ENCODE data around the gene PPARGC1A. TPM values are rescaled to one million over a fixed set of nuclear protein-coding genes. Genes with fewer than 3 reads are reported as not detected.

PPARGC1A gene
- total and polyA plus RNA-seq, 2 of the 13 experiments (the other 11 are each of a cell fraction or from before 2014, with no cell fraction given): 20.7 to 37.3 TPM

DNA sequence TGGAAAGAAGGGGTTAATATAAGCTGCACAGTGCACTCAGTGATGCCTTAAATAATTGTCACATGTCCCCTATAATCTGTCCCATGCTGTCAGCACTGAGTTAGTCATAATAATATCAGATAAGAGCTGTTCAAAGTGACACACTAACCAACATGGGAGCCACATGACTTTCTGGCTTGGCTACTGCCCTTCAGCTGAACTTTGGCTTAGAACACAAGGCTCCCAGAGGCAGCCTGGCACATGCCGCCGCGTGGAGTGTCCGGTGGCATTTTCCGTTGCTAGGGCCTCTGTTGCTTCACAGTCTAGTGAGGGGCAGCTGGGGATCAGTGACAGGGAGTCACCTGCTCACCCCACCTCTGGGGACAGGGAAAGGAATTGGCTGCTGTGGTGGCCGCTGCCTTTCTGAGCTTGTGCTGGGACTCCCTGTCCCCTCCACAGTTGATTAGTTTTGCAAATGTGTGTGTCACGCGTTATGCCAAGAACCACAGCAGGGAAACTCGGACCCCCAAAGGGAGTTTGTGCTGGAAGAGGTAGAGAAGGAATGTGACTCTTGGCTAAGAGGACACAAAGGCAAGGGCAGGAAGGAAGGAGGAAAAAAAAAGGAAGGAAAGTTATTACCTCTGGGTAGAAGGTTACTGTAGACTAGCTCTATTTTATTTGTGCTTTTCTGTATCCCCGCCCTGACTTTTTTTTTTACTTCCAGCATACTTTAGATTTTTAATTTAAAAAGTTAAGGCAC is 41.1 kb upstream of the PPARGC1A start (continued):
- TF ChIP-seq SMYD3 (CRISPR knock-in tag; IDR thresholded peaks at IDR 0.05) (no peak), YEATS4 (CRISPR knock-in tag; IDR thresholded peaks at IDR 0.05; ENCODE audit: borderline replicate concordance) (no peak), ZMYM2 (CRISPR knock-in tag; IDR thresholded peaks at IDR 0.05) (0 out of 2 replicates have a peak, but pooled peaks have one; percentile 44), ZBTB49 (CRISPR knock-in tag; IDR thresholded peaks at IDR 0.05; ENCODE audit: borderline replicate concordance) (no peak), ZNF678 (CRISPR knock-in tag; IDR thresholded peaks at IDR 0.05) (no peak), PHF21A (CRISPR knock-in tag; IDR thresholded peaks at IDR 0.05) (no peak), ETV5 (CRISPR knock-in tag; IDR thresholded peaks at IDR 0.05; ENCODE audit: borderline replicate concordance) (peak; percentile 21; the same call in 1 of the 2 replicates), ZNF7 (CRISPR knock-in tag; IDR thresholded peaks at IDR 0.05) (no peak), ASH2L (IDR thresholded peaks at IDR 0.05; ENCODE audit: insufficient read length, low read depth, low read length) (peak; percentile 33), PPARG (CRISPR knock-in tag; conservative IDR thresholded peaks at IDR 0.05) (0 out of 2 replicates have a peak, but pooled peaks have one; percentile 50), SRSF4 (IDR thresholded peaks at IDR 0.05; ENCODE audit: low read depth, low read length, poor library complexity, severe bottlenecking) (no peak), TFAP4 (IDR thresholded peaks at IDR 0.05; ENCODE audit: borderline replicate concordance, low read depth) (0 out of 2 replicates have a peak, but pooled peaks have one; percentile 14), FOXO4 (CRISPR knock-in tag; conservative IDR thresholded peaks at IDR 0.05) (no peak), CCAR2 (optimal IDR thresholded peaks at IDR 0.05; ENCODE audit: low read depth, low read length) (no peak), ZNF644 (CRISPR knock-in tag; IDR thresholded peaks at IDR 0.05; ENCODE audit: low read depth) (peak; percentile 86), TEAD2 (CRISPR knock-in tag; IDR thresholded peaks at IDR 0.05) (no peak), MIXL1 (CRISPR knock-in tag; IDR thresholded peaks at IDR 0.05) (0 out of 2 replicates have a peak, but pooled peaks have one; percentile 11), STAG1 (CRISPR knock-in tag; IDR thresholded peaks at IDR 0.05) (no peak), RBAK (CRISPR knock-in tag; IDR thresholded peaks at IDR 0.05) (no peak), PLSCR1 (CRISPR knock-in tag; IDR thresholded peaks at IDR 0.05; ENCODE audit: borderline replicate concordance) (no peak), TCF12 (IDR thresholded peaks at IDR 0.05) (no peak), TCF12 (CRISPR knock-in tag; IDR thresholded peaks at IDR 0.05) (no peak), POGZ (CRISPR knock-in tag; IDR thresholded peaks at IDR 0.05) (0 out of 2 replicates have a peak, but pooled peaks have one; percentile 25)
- TF ChIP-seq, protein P1, sequence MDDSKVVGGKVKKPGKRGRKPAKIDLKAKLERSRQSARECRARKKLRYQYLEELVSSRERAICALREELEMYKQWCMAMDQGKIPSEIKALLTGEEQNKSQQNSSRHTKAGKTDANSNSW (CRISPR knock-in tag; IDR thresholded peaks at IDR 0.05; ENCODE audit: borderline replicate concordance): no peak
- TF ChIP-seq, protein P2, sequence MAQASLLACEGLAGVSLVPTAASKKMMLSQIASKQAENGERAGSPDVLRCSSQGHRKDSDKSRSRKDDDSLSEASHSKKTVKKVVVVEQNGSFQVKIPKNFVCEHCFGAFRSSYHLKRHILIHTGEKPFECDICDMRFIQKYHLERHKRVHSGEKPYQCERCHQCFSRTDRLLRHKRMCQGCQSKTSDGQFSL (CRISPR knock-in tag; IDR thresholded peaks at IDR 0.05): no peak

Data from HepG2 (cell line).